Activated CD4-positive, alpha-beta T cell treated with anti-CD3 and anti-CD28 coated beads, Interleukin-10, Interleukin-2, amounts not matched to agents 100 ng/mL and 50 ng/mL, durations not matched to agents 16 hours and 8 hours (primary cell): Measurements from ENCODE around the gene CCDC198.
A peak's percentile ranks its signal among the peaks of the same experiment; 100 is the strongest.

Experiments
- DNase-seq: peaks from one replicate; pipeline ENCODE4 v3.0.0-alpha.2; 2020

Gene CCDC198, protein sequence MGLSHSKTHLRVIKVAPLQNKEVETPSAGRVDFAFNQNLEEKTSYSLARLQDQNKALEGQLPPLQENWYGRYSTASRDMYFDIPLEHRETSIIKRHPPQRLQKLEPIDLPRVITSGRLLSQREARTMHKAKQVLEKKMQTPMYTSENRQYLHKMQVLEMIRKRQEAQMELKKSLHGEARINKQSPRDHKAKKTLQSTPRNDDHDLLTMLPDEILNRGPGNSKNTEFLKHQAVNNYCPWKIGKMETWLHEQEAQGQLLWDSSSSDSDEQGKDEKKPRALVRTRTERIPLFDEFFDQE

DNA sequence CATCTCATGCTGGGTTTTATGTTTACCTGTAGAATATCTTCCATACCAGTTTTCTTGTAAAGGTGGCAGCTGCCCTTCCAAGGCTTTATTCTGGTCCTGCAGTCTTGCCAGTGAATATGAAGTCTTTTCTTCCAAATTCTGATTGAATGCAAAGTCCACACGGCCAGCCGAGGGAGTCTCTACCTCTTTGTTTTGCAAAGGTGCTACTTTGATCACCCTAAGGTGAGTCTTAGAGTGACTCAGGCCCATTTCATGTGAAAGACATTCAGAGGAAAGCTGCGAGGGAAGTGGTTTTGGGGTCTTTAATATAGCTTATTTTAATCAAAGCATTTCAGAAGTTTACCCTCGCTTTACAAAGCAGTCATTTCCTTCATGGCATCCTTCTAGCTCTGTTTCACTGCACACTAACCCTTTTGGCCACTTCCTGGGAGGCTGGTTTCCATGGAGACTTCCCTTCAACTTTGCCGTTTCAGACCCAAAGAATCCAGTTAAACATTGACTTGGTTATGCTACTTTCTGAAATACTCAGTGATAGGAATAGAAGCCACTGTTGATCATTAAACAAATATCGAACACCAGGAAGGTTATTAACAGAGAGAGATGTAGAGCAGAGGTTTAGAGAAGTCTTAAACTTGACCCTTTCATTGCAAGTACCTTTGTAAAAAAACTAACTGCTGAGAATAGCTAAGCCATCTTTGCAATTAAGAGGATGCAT lies at the start of gene CCDC198:
Gene CCDC198, minus strand, starts transcription at position 391 of the 715 bp plus-strand sequence. Its CDS starts 142 bp downstream, at position 249.
- no peak for DNase-seq

- peak; percentile 38 for DNase-seq
These were observed 39.6 kb upstream of the CCDC198 start for GRCh38 chr14:57533214-57533613.

GRCh38 chr14:57530571-57530970 lies 36.9 kb upstream of the CCDC198 start:
- no peak for DNase-seq

- DNase-seq, result peak; percentile 1
These were observed 33.3 kb upstream of the CCDC198 start for GRCh38 chr14:57526942-57527341.

DNA sequence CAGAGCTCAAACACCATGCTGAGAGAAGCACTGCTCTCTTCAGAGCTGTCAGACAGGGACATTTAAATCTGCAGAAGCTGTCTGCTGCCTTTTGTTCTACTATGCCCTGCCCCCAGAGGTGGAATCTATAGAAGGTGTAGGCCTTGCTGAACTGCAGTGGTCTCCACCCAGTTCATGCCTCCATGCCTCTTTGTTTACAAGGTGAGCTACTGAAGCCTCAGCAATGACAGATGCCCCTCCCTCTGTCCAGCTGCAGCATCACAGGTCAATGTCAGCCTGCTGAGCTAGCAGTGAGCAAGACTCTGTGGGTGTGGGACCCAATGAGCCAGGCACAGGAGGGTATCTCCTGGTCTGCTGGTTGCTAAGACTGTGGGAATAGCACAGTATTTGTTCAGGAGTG lies 25.4 kb upstream of the CCDC198 start:
- no peak for DNase-seq

- DNase-seq, result no peak
These were observed 18.6 kb upstream of the CCDC198 start for GRCh38 chr14:57512220-57512619.

- DNase-seq, result no peak
These were observed 15.1 kb upstream of the CCDC198 start for GRCh38 chr14:57508756-57509155.

GRCh38 chr14:57502586-57503254 lies 9.1 kb upstream of the CCDC198 start:
- DNase-seq, result no peak

GRCh38 chr14:57501039-57501557 lies 7.4 kb upstream of the CCDC198 start:
- DNase-seq, result no peak

GRCh38 chr14:57498659-57499058 lies 5.0 kb upstream of the CCDC198 start:
- DNase-seq, result no peak

DNA sequence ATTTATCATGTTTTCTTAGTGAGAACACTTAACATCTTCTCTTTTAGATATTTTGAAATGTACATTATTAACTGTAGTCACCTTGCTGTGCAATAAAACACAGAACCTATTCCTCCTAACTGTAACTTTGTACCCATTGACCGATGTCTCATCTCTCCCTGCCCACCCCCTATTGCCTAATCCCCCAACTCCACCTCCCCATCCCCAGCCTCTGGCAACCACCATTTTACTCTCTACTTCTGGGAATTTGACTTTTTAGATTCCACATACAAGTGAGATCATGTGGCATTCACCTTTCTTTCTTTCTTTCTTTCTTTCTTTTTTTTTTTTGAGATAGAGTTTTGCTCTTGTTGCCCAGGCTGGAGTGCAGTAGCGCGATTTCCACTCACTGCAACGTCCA lies 4.4 kb upstream of the CCDC198 start:
- no peak for DNase-seq

- DNase-seq, result no peak
These were observed 1.8 kb upstream of the CCDC198 start for GRCh38 chr14:57495416-57495815.

- no peak for DNase-seq
These were observed 798 bp downstream of the CCDC198 start for GRCh38 chr14:57492859-57493258.

GRCh38 chr14:57491640-57492039 lies 2.0 kb downstream of the CCDC198 start:
- DNase-seq, result no peak

DNA sequence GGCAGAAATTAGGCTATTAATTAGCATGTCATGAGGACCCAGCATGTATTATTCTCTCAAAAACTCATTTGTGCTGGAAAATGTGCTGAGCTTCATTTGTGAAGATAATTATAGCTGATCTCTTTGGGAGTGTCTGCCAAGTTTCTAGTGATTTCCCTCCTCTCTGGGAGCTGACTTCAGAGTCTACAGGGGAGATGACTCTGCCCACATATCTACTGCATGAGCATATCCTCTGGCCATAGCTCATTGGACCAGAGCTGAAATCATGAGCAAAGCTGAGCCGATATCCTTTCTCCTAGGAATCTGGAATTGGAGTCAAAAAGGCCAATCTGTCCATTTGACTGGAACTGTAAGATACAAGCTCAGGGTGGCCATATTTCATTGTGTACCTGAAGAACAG lies 5.9 kb downstream of the CCDC198 start:
- DNase-seq, result no peak

GRCh38 chr14:57486767-57487379 lies 6.8 kb downstream of the CCDC198 start:
- DNase-seq, result peak; percentile 13

DNA sequence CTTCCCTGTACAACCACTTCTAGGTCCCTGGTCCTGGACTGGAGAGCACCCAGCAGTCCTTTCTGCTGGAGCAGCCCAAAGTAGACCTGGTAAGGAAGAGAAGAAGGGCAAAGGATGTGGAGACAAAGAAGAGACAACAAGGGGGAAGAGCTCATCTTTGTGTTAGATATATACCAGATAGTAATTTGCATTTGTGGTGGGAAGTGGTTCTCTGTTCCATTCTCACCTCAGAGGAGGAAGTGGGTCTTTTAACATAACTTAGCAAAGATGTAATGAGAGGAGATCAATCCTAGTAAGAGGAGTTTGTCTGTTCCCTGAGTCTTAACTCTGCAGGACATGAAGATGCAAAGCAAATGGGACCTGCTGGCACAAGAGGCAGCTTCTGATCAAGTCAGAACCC lies 8.0 kb downstream of the CCDC198 start:
- DNase-seq, result no peak

DNA sequence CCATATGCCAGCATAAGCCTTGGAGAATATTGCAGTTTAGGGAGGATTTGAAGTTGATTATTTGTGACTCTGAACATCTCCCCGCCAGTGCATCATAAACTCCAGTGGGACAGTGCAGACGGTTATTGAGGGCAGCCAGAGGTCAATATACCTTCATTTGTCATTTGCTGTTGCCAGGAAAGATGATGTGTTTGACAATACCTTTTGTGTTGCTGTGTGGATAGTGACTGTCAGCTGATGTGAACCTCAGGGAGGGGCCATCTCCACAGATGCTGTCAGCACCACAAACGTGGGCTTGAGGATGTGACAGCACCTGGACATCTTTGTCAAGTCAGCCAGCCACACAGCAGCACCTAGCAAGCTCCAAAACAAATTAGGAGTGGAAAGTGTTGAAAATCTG lies 11.5 kb downstream of the CCDC198 start:
- DNase-seq, result no peak

DNA sequence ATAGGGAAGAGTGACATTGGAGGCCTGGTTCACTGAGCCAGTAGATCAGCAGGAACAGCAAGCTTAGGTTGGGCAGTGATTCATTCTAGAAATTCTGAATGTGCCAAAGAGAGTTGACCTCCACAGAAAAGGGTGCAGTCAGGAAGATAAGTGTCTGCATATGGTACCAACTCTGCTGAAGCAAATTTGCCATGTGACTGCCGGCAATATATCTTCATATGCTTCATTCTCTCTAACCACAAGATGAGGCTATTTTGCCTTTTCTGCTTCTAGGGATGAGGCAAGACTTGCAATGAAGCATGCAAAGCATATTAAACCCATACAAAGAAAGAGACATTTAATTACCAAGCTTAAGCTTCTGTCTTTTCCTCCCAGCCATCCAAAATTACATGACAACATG lies 13.6 kb downstream of the CCDC198 start:
- DNase-seq, result no peak

DNA sequence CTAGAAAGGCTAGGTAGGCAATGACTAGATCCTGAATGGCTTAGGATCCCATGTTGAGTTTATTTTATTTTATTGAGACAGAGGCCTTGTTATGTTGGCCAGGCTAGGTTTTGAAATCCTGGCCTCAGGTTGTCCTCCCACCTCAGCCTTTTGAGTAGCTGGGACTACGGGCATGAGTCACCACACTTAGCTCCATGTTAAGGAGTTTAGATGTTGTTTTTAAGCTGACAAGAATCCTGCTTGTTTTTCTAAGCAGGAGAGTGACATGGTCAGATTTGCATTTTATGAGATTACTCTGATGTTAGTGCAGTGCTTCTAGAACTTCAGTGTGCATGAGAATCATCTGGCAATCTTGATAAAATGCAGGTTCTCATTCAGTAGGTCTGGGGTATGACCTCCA lies 14.5 kb downstream of the CCDC198 start:
- DNase-seq, result no peak

- DNase-seq, result no peak
These were observed 15.6 kb downstream of the CCDC198 start for GRCh38 chr14:57478050-57478449.

DNA sequence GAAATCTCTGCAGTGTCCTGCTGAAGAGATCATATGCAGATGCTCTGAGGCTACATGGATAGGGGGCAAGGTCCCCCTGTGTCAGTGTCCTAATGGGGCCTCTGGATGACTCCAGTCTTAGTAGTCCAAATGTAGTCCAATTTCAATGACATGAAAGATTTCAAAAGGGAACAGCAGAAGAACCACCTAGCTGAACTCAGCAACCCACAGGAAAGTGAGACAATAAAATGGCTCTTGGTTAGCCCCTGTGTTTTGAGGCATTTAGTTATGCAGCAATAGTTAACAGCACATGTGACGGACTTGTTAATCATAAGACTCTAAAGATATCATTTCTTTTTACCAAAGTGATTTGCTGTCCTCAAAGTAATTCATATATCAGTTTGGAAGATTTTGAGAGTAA lies 22.7 kb downstream of the CCDC198 start:
- no peak for DNase-seq

- no peak for DNase-seq
These were observed 29.5 kb downstream of the CCDC198 start for GRCh38 chr14:57464008-57464730.
